Mesodermal cell (in vitro differentiated cells): Measurements from ENCODE around the gene PTPRO.

Experiments used
- H3K27ac ChIP-seq: 2 replicates; pipeline ENCODE4 v1.7.0; 2013; ENCODE audit warnings: mild to moderate bottlenecking, low read depth, low read length, moderate library complexity; ENCODE audit not compliant: severe bottlenecking
- H3K36me3 ChIP-seq: 2 replicates; pipeline ENCODE4 v1.7.1; 2013; ENCODE audit warnings: mild to moderate bottlenecking, low read length, moderate library complexity; ENCODE audit not compliant: control insufficient read depth, insufficient read depth
- H3K4me1 ChIP-seq: one replicate; pipeline ENCODE4 v1.7.1; 2013; ENCODE audit warnings: mild to moderate bottlenecking, low read length; ENCODE audit not compliant: insufficient read depth, control insufficient read depth, poor library complexity, severe bottlenecking
- H3K4me3 ChIP-seq: 2 replicates; pipeline ENCODE4 v1.7.0; 2013; ENCODE audit warnings: low read length, control low read depth, mild to moderate bottlenecking; ENCODE audit not compliant: insufficient read depth, poor library complexity, severe bottlenecking; ENCODE audit errors: extremely low read depth
- H3K9me3 ChIP-seq: 2 replicates; pipeline ENCODE4 v1.7.1; 2013; ENCODE audit warnings: mild to moderate bottlenecking, low read length, moderate library complexity; ENCODE audit not compliant: control insufficient read depth
- WGBS, 2 experiments: methylation state at CpG; one replicate each; pipeline ENCODE4 v1.1.5; 2013; ENCODE audit warnings: missing lambda C conversion rate in 2 of 2; ENCODE audit not compliant: insufficient coverage in 2 of 2; 5-methylcytosine and 5-hydroxymethylcytosine counted together

The PTPRO gene

DNA sequence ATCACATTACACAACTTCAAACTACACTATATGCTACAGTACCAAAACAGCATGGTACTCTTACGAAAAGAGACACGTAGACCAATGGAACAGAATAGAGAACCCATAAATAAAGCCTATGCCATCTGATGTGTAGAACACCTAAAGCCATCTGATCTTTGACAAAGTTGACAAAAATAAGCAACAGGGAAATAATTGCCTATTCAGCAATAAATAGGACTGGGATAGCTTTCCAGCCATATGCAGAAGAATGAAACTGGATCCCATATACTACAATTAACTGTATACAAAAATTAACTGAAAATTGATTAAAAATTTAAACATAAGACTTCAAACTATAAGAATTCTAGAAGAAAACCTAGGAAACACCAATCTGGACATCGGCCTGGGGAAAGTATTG is 120.7 kb downstream of the PTPRO start:
- 94 to 100% methylated on average over 2 of the region's 3 CpGs for WGBS, 2 experiments
- no peak overlapping the region for H3K27ac ChIP-seq
- no peaks in the 10 kb centered on the region for H3K36me3 ChIP-seq
- H3K4me3 ChIP-seq: no peak overlapping the region
- no peaks in the 10 kb centered on the region for H3K4me1 ChIP-seq
- H3K9me3 ChIP-seq: no peaks in the 10 kb centered on the region

DNA sequence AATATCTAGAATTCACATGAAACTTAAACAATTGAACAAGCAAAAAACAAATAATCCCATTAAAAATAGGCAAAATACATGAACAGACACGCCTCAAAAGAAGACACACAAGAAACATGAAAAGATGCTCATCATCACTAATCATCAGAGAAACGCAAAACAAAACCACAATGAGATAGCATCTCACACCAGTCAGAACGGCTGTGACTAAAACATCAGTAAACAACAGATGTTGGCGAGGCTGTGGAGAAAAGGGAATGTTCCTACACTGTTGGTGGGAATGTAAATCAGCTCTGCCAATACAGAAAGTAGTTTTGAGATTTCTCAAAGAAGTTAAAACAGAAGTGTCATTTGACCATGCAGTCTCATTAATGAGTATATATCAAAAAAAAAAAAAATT is 121.3 kb downstream of the PTPRO start:
- no peak overlapping the region for H3K4me3 ChIP-seq
- no peaks in the 10 kb centered on the region for H3K4me1 ChIP-seq
- no peaks in the 10 kb centered on the region for H3K36me3 ChIP-seq
- WGBS, 2 experiments: 57 to 100% methylated on average over 1 to 2 of the region's 4 CpGs
- H3K27ac ChIP-seq: no peak overlapping the region
- H3K9me3 ChIP-seq: no peaks in the 10 kb centered on the region

DNA sequence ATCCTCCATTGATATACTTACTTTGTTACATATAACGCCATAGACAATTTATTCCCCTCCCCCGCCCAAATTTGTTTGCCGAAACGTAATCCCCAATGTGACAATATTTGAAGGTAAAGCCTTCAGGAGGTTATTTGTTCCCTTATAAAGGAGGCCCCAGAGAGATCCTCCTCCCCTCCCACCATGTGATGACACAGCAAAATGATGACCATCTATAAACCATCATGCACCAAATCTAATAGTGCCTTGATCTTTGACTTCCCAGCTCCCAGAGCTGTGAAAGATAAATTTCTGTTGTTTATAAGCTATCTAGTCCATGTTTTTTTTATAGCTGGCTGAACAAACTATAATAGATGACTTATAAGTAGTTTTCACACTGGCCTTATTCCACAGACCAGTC is 122.2 kb downstream of the PTPRO start:
- Histone ChIP-seq H3K9me3 (no peaks in the 10 kb centered on the region), H3K27ac (no peak overlapping the region), H3K36me3 (no peaks in the 10 kb centered on the region), H3K4me3 (no peak overlapping the region), H3K4me1 (no peaks in the 10 kb centered on the region)
- no CpG with 5 or more reads among the region's 4 CpGs for WGBS, 2 experiments

DNA sequence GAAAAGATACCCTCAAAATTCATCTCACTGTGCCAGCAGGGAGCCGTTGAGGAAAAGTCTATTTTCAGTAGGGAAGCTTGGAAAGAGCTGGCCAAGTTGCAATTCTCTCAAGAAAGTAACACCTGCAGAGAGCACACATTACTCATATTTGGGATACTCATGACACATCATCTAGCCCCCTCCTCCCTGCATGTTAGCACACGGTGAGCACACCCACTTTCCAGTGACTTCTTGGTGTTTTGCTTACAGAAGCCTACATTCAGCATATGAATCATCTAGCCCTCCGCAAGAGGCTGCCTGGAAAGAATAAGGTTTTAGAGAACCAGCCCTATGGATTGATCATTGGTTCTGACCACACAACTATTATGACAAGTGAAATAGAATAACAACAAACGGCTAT is 124.5 kb downstream of the PTPRO start:
- H3K27ac ChIP-seq: no peak overlapping the region
- 90% methylated on average over 2 of the region's 4 CpGs; no CpG with 5 or more reads in 1 of the 2 experiments for WGBS, 2 experiments
- no peaks in the 10 kb centered on the region for H3K9me3 ChIP-seq
- H3K36me3 ChIP-seq: no peaks in the 10 kb centered on the region
- no peaks in the 10 kb centered on the region for H3K4me1 ChIP-seq
- H3K4me3 ChIP-seq: no peak overlapping the region

DNA sequence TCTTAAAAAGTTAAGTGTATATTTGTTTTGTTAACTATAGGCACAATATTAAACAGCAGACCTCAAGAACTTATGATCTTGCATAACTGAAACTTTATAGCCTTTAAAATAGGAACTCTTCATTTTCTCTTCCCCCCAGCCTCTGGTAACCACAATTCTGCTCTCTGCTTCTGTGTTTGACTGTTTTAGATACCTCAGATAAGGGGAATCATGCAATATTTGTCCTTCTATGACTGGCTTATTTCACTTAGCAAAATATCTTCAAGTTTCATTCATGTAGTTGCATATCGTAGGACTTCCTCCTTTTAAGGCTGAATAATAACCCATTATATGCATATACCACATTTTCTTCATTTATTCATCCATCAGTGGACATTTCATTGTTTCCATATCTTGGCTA is 131.3 kb downstream of the PTPRO start:
- no peaks in the 10 kb centered on the region for H3K36me3 ChIP-seq
- H3K9me3 ChIP-seq: peaks cover 6% of the 10 kb centered on the region
- H3K27ac ChIP-seq: no peak overlapping the region
- H3K4me3 ChIP-seq: no peak overlapping the region
- WGBS, 2 experiments: 75% methylated on average over 1 of the region's 1 CpG; no CpG with 5 or more reads in 1 of the 2 experiments
- H3K4me1 ChIP-seq: no peaks in the 10 kb centered on the region

DNA sequence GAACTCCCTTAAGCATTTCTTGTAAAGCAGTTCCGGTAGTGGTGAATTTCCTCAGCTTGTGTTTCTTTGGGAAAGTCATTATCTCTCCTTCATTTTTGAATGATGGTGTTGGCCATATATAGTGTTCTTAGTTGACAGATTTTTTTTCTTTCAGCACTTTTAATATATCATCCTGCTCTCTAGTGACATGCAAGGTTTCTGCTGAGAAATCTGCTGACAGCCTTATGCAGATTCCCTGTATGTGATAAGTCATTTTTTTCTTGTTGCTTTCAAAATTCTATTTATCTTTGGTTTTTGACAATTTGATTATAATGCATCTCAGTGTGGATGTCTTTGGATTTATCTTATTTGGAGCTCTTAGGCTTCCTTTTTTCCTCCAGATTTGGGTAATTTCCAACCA is 135.7 kb downstream of the PTPRO start:
- no CpG with 5 or more reads among the region's 1 CpG for WGBS, 2 experiments
- H3K9me3 ChIP-seq: peaks cover 6% of the 10 kb centered on the region

DNA sequence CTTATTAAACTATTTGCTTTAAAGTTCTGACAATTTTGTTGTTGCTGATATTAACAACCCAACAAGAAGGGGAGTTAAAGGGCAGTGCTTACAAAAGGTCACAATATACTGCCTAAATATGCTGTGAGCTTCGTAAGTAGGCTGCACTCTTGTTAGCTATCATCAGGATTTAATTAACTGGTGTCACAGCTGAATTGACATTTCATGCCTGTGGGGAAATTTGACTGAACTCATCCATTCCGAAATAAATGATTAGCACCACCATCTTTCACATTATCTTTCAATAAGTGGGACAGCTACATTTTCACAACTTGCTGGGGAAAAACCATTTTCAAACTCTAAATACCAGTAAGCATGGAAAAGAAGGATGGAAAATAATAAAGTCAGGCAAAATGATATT is 146.6 kb downstream of the PTPRO start:
- no peak overlapping the region for H3K27ac ChIP-seq
- H3K36me3 ChIP-seq: no peaks in the 10 kb centered on the region
- no peaks in the 10 kb centered on the region for H3K9me3 ChIP-seq
- H3K4me1 ChIP-seq: no peaks in the 10 kb centered on the region
- H3K4me3 ChIP-seq: no peak overlapping the region
- WGBS, 2 experiments: 80 to 83% methylated on average over 1 to 2 of the region's 2 CpGs

More for the DNA sequence above, 135.7 kb downstream of the PTPRO start:
- H3K27ac ChIP-seq: no peak overlapping the region
- no peak overlapping the region for H3K4me3 ChIP-seq
- H3K36me3 ChIP-seq: no peaks in the 10 kb centered on the region
- no peaks in the 10 kb centered on the region for H3K4me1 ChIP-seq

DNA sequence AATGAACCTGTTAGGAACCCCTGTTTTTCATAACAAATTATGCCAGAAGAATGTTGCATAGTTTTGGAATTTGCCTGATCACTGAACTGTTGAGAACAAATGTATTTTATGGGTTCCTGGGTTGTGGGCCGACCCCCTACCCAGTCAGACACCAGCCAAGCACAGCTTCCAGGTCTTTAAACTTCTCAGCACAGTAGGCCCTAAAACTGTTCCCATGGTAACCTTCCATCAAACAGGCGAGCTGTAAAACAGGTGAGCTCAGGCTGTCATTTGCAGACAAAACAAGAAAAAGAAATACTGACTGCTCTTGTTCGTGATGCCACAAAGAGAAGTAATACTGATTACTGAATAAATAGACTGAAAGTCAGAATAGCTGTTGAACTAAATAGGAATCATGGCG is 147.0 kb downstream of the PTPRO start:
- Histone ChIP-seq H3K4me3 (no peak overlapping the region), H3K36me3 (no peaks in the 10 kb centered on the region), H3K4me1 (no peaks in the 10 kb centered on the region), H3K27ac (no peak overlapping the region), H3K9me3 (no peaks in the 10 kb centered on the region)
- 64% methylated on average over 3 of the region's 4 CpGs; no CpG with 5 or more reads in 1 of the 2 experiments for WGBS, 2 experiments

DNA sequence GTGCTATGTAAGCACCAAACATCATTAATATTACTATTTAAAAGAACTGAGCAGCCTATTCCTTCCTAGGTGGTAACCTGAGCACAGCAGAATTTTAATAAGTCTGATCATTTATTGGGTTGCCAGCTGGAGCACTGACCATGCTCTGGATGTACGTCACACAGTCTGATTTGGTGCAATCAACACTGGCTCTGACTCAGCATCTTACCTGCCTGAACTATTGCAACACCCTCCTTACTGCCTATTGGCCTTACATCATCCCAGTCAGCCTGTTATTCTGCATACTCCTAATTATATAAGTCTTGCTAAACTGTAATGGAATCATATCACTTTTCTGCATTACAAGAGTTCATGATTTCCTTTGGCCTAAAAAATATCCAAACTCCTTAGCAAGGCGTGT is 149.7 kb downstream of the PTPRO start:
- H3K4me3 ChIP-seq: no peak overlapping the region
- H3K4me1 ChIP-seq: no peaks in the 10 kb centered on the region
- H3K36me3 ChIP-seq: no peaks in the 10 kb centered on the region
- no peak overlapping the region for H3K27ac ChIP-seq
- H3K9me3 ChIP-seq: no peaks in the 10 kb centered on the region
- WGBS, 2 experiments: 64 to 69% methylated on average over 2 of the region's 2 CpGs

DNA sequence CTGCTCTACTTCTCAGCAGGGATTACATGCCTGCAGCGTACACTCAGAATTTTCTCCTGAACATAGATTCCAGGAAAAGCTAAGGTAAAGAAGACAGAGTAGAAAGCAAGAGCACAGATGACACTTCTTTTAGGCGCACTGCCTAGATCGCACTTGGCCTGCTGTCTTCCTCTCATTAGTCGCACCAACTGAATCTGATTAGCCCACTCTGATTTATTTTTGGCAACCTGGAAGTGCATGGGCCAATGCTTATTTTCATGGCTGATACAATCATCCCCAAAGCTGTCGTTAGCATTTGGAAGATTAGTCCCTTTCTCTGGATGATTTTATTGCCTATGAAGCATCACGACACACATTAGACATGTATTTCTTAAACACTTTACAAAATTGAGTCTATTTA is 152.5 kb downstream of the PTPRO start:
- H3K4me1 ChIP-seq: no peaks in the 10 kb centered on the region
- no peaks in the 10 kb centered on the region for H3K36me3 ChIP-seq
- 85 to 95% methylated on average over 4 of the region's 6 CpGs for WGBS, 2 experiments
- H3K4me3 ChIP-seq: no peak overlapping the region
- H3K27ac ChIP-seq: no peak overlapping the region
- H3K9me3 ChIP-seq: no peaks in the 10 kb centered on the region

DNA sequence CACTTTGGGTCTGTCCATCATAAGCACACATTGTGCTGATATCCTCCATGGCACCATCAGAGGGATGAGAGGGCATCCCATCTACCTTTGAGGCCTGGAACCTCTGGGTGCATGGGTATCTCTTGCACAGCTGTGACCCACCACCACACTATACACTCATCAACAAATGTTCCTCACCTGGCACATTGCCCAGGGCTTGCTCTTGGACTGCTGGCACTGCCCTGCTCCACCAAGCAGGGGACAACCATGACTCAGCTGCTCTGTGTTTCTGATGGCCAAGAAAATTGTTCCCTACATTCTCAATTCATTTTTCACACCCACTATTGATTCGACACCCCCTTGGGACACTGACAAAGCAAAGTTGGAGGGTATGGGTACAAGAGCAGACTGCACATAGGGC is 155.5 kb downstream of the PTPRO start:
- no peaks in the 10 kb centered on the region for H3K9me3 ChIP-seq
- H3K4me1 ChIP-seq: no peaks in the 10 kb centered on the region
- no peak overlapping the region for H3K27ac ChIP-seq
- no peaks in the 10 kb centered on the region for H3K36me3 ChIP-seq
- no CpG with 5 or more reads among the region's 1 CpG for WGBS, 2 experiments
- H3K4me3 ChIP-seq: no peak overlapping the region
